GM19395 (cell line): ENCODE data around the gene ILRUN.
"Not testable (repeated sequence)": the region's sequence is repeated elsewhere in the genome, so short reads cannot be mapped to it uniquely, and the experiment has no call there.

Experiments used
- ATAC-seq: cut with Tn5 transposase; IDR thresholded peaks from one replicate; pipeline ENCODE4 v1.9.1; 2021; ENCODE audit warnings: mild to moderate bottlenecking, moderate library complexity; ENCODE audit not compliant: unreplicated experiment

Gene ILRUN

DNA sequence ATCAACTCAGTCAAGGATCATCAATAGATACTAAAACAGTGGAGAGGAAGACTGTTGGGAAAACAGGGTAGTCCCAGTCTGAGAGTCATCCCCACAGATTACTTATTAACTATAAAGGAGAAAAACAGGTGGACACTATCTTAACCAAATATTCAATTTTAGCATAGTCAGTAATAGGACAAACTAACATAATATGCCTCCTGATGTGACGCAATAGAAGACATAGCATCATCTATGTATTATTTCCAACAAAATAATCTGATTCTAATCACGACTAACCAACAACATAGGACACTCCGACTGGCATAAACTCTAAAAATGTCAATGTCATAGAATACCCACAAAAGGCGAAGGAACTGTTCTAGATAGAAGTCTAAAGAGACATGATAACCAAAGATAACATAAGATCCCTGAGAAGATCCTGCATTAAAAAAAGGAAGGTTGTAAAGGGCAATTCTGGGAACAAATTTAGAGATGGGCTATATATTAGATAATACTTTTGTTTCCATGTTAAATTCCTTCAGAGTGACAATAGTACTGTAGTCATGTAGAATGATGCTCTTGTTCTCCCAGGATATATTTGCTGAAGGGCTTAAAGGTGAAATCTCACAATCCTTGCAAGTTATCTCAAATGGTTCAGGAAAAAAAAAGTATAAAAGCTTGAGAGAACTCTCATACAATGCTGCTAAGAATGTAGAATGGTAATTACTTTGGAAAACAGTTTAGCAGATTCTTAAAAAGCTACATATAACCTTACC lies 28.9 kb downstream of the ILRUN start:
- no peak for ATAC-seq

DNA sequence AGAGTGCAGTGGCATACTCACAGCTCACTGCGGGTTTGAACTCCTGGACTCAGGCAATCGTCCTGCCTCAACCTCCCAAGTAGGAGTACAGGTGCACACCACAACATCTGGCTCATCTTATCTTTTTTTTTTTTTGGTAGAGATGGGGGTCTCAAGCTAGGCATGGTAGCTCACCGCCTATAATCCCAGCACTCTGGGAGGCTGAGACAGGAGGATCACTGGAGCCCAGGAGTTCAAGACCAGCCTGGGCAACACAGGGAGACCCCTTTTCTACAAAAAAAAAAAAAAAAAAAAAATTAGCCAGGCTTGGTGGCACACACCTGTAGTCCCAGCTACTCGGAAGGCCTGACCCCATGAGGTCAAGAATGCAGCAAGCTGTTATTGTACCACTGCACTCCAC lies 31.5 kb downstream of the ILRUN start:
- ATAC-seq, result no peak

DNA sequence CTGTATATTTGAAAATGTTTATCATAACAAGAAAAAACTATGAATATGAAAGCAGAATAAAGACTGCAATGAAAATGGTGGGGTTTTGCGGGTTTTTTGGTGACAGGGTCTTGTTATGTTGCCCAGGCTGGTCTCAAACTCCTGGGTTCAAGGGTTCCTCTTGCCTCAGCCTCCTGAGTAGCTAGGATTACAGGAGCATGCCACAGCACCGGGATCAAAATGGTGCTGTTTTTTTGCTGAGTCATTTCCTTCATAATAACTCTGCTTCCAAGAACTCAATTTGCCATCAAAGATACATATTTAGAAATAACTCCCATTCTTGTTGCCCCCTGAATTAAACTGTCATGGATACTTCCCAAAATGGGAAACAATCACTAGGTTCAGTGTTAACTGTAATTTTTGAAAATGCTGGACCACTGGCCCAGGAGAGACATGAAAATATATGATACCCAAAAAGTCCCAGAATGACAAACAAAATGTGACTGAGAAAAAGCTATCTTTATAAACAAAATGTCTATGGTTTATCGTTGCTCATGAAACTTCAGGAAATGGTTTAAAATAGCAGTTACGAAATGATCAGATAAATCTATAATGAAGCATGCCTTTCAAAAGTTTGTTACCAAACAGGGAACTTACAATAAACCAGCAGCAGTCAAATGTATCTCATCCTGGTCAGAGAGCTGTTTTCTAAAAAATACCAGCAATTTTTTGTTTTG lies 32.2 kb downstream of the ILRUN start:
- ATAC-seq, result no peak

DNA sequence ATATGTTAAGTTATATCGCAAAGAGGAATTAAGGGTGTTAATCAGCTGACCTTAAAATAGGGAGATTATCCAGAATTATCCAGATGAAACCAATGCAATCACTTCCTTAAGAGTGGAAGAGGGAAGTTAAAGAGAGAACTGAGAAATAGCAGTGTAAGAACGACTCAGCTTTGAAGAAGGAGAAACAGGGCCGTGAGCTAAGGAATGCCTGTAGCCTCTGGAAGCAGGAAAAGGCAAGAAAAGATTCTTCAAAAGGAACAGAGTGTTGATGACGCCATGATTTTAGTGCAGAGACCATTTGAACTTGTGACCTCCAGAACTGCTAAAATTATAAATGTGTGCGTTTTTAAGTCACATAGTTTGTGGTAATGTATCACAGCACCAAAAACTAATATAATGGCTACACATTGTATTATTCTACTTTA lies 32.7 kb downstream of the ILRUN start:
- no peak for ATAC-seq

DNA sequence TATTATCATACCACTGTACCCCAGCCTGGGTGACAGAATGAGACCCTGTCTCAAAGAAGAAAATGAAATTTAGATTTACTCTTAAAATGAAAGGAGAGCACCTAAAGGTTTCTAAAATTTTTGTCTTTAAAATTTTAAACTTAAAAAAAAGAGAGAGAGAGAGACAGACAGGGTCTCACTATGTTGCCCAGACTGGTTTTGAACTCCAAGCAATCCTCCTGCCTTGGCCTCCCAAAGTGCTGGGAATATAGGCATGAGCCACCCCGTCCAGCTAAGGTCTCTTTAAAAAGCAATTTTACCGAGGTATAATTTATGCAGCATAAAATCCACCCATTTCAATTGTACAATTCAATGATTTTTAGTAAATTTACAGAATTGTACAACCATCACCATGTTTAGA lies 33.2 kb downstream of the ILRUN start:
- no peak for ATAC-seq

DNA sequence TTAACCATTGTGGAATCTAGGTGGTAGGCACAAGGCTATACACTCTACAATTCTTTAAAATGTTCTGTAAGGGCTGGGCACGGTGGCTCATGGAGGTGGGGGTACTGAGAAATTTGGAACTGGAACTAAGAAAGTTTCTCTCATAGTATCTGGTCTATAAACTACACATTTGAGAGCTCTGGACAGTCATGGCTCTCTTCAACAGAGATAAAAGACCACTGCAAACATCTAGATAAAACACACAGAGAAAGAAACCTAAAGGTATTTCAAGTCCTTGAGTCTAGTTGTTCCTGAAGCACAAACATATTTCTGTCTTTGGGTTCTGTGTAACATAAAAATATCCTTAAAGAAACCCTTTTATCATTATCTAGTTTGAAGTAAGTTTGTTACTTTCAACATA lies 35.2 kb downstream of the ILRUN start:
- ATAC-seq, result no peak

DNA sequence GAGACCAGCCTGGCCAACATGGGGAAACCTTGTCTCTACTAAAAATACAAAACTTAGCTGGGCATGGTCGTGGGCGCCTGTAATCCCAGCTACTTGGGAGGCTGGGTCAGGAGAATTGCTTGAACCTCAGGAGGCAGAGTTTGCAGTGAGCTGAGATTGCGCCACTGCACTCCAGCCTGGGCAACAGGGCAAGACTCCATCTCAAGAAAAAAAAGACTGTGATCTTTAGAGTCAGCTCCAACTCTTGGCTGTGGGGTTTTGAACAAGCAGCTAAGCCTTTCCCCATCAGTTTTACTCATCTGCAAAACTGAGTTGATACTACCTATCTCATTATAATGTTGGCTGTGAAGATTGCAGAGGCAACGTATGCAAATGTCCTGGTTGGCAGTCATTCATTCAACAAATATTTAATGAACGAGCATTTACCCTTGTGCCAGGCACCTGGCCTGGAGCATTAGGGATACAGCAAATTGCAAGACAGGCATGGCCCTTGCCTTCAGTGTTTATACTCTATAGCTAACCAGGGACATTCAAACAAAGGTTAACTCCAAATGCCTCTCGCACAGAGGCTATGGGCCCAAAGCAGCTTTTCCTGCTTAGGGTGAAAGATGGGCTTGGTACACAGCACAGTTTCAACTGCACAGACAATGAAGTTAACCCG lies 37.8 kb downstream of the ILRUN start:
- ATAC-seq, result no peak

DNA sequence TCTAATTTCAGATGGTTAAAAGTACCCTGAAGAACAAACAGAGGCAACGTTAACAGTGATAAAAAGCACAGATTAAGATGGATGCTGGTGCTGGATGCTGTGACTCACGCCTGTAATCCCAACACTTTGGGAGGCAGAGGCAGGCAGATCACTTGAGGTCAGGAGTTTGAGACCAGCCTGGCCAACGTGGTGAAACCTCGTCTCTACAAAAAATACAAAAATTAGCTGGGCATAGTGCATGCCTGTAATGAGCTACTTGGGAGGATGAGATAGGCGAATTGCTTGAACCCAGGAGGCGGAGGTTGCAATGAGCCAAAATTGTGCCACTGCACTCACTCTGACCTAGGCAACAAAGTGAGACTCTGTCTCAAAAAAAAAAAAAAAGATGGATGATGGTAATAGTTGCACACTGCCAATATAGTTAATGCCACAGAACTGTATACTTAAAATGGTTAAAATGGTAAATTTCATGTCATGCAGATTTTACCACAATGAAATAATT lies 38.5 kb downstream of the ILRUN start:
- ATAC-seq, result not testable (repeated sequence)

DNA sequence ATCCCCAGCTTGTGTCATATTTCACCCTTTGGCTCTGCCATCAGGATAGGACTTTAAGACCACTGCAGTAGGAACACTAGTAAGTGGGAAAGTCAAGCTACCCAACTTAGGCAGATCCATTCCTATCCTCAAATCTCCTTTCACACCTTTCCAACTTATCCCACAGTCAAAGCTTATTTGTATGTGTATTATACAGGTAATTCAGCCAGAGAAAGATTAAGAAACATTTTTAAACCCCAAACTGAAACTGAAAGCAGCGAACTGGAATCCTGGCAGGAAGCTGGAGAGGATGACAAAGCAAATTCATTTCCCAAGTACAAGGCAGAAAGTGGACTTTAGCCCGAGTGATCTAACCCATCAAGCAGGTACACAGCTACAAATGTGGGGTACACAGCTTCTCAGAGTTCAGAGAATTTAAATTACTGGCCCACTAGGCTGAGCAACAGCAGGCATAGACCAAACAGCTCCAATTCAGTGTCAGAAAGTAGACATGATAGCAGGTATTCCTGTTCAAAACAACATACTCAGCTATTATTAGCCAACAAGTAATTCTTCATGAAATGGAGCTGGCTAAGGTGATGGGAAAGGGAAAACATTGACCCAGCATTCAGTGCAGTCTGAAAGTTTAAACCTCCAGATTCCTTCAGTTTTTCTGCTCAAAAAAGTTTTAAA lies 39.1 kb downstream of the ILRUN start:
- no peak for ATAC-seq

DNA sequence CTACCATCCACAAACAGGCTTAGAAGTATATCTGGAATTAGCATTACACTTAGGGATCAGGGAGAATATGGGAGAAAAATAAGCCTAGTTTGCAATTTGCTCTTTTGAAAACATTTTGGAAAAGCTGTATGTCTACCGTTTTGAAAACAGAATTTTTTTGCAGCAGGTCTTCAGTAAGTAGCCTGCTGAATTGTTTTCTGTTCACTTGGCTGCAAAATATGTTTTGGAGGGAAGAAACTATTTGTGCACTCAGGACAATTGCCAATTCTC lies 39.6 kb downstream of the ILRUN start:
- no peak for ATAC-seq

DNA sequence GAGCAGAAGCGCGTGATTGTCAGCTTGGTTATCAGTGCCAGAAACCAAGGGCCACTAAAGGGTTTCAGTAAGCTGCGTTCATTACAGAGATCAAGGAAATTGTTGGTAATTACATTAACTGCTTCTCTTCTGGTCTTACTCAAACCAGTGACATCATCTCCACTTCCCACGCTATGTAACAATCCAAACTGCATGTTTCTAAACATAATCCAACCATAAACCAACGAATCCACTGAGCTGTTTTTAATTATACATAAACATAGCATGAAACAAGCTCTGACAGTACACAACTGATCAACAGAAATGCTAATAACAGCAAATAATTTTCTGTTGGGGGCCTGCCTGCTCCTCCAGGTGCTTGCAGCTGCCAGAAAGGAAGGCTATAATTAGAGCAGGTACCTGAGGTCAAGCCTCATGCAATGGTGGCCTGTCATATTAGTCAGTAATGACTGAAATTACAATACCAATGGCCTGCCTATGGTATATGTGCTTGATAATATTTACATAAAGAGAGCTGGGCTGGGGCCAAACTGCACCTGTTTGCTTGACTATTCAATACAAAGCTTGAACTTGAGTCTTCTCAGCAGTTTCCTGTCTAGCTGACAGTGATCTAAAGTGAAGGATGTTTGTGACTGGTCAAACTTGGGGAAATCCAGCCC lies 40.1 kb downstream of the ILRUN start:
- ATAC-seq, result peak; percentile 92

DNA sequence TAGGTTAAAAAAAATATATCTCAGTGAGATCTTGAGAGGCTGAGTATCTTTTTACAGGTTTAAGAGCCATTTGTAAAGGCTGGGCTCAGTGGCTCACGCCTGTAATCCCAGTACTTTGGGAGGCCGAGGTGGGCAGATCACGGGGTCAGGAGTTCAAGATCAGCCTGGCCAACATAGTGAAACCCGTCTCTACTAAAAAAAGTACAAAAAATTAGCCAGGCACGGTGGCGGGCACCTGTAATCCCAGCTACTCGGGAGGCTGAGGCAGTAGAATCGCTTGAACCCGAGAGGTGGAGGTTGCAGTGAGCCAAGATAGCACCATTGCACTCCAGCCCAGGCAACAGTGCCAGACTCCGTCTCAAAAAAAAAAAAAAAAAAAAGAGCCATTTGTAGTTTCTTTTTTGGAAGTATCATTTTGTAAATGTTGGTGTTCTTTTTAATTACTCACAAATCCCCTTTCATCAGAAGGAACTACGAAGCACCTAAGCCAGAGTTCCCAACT lies 40.6 kb downstream of the ILRUN start:
- ATAC-seq, result peak; percentile 1

DNA sequence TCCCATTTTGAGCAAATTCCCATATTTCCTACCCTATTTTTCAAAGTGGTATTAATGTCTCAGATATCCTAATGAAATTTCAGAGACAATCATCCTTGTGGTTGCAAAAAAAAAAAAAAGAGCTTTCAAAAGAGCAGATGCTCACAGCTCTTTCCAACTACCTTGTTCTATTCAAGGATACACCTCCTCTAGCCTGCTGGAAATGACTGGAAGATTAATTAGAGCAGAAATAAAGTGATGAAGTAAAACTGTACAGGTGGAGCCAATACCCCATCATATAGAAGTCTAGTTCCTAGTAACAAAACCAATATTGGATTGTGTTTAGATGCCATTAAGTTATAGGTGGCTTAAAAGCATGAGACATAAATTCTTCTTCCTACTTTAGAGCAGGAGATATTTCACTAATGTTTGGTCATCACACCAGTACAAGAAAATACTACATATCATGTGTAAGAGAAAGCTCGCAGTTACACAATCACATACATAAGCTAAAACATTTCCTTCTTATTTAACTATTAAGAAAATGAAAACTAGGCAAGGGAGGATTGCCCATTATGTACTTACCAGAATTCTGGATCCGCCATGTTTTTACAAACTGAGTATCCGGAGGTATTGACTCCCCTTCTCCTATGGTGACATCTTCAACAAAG lies 42.4 kb downstream of the ILRUN start:
- ATAC-seq, result no peak

DNA sequence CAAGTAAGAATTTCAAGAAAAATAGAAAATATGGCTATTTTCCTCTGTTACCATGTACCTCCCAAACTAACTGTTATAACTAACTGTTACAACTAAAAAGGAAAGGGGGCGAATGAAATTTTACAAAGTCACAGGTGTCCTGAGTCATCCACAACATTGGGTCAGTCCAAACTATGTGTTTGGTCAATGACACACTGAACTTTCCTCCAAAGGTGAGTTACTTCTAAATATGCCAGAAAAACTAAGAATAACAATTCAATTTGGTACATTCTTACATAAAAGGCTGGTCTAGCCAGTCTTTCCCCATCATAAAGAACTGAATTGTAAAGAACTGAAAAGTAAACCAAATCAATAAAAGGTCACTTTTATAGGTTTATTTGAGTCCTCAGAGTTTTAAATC lies 44.3 kb downstream of the ILRUN start:
- no peak for ATAC-seq

DNA sequence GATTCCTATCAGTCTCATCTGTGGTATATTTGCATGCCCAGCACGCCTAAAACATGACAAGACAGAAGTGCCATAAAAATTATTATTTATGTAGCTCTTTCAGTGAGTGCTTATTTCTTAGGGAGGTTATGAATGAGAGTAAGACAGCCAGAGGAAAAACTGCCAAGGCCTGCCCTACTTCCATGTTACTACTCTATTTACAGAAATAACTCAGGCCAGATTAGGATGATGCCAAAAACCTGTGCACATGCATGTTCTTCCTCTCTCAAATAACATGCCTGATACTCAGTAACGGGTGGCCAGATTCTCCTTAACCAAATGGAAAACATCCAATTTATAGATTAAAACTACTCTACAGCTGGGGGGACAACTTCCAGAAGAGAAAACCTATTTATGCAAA lies 45.7 kb downstream of the ILRUN start:
- no peak for ATAC-seq

DNA sequence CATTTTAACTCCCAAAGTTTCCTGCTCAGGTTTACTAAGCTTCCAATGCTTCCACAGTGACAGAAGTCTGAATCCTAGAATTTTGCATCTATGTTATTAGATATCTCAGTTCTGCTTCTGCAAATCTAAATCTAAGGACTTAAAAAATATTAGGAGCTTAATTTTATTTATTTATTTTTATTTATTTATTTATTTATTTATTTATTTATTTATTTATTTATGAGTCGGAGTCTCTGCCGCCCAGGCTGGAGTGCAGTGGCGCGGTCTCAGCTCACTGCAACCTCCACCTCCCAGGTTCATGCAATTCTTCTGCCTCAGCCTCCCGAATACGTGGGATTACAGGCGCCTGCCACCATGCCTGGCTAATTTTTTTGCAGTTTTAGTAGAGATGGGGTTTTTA lies 46.3 kb downstream of the ILRUN start:
- not testable (repeated sequence) for ATAC-seq

DNA sequence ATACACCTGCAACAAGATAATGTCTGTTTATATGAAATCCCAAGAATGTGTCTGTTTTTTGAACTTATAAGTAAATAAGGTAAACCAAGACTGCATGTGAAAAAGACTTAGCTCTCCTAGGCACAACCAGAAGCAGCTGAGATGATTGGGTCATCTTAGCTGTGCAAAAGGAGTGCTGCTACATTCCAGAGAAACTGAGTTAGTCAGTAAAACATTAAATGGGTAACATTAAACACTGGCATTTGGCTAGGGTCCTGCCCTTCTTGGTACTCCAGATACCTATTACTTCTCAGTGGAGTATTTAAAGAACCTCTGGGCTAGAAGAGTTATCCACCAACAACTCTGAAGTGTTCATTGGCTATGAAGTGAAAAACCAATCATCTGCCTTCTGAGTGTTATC lies 47.8 kb downstream of the ILRUN start:
- no peak for ATAC-seq
